Stomach smooth muscle (tissue), 2 donors: ENCODE results near the gene RHEBL1.

Experiments
- H3K27ac ChIP-seq: one replicate; pipeline ENCODE4 v1.7.0; 2013; ENCODE audit warnings: mild to moderate bottlenecking, low read length, inconsistent platforms
- H3K27me3 ChIP-seq, 2 donors: one replicate each; pipeline ENCODE4 v1.7.0; 2013; ENCODE audit warnings: low read length in 2 of 2; ENCODE audit not compliant: insufficient read depth in 2 of 2, control insufficient read depth in 1 of 2
- H3K36me3 ChIP-seq, 2 donors: one replicate each; pipeline ENCODE4 v1.7.0; 2013; ENCODE audit warnings: low read length in 2 of 2; ENCODE audit not compliant: control insufficient read depth in 2 of 2, insufficient read depth in 2 of 2
- H3K4me1 ChIP-seq: one replicate; pipeline ENCODE4 v1.7.0; 2013; ENCODE audit warnings: low read length; ENCODE audit not compliant: control insufficient read depth, insufficient read depth
- H3K4me3 ChIP-seq, 2 donors: one replicate each; pipeline ENCODE4 v1.7.0; 2013; ENCODE audit warnings: low read length in 2 of 2
- H3K9ac ChIP-seq, 2 donors: one replicate each; pipeline ENCODE4 v1.7.0; 2013; ENCODE audit warnings: low read length in 2 of 2, mild to moderate bottlenecking in 1 of 2
- H3K9me3 ChIP-seq, 2 donors: one replicate each; pipeline ENCODE4 v1.7.0; 2013; ENCODE audit warnings: low read length in 2 of 2; ENCODE audit not compliant: control insufficient read depth in 2 of 2
- donor health status: healthy.
- donor health status: Pancreatic carcinoma.

The RHEBL1 gene

GRCh38 chr12:49044660-49045059 is 25.1 kb downstream of the RHEBL1 start:
- Histone ChIP-seq H3K36me3 (peaks cover 78 to 90% of the 10 kb centered on the region in 2 donors), H3K27ac (no peak overlapping the region), H3K4me3 (no peak overlapping the region), H3K4me1 (no peaks in the 10 kb centered on the region), H3K9ac (peak overlapping the region in 1 of 2 donors; percentile 13), H3K9me3 (no peaks in the 10 kb centered on the region), H3K27me3 (no peaks in the 10 kb centered on the region)

GRCh38 chr12:49043856-49044258 is 25.9 kb downstream of the RHEBL1 start:
- no peaks in the 10 kb centered on the region for H3K4me1 ChIP-seq
- H3K9me3 ChIP-seq = no peaks in the 10 kb centered on the region
- peaks cover 78 to 86% of the 10 kb centered on the region in 2 donors for H3K36me3 ChIP-seq
- H3K27ac ChIP-seq = no peak overlapping the region
- no peak overlapping the region for H3K9ac ChIP-seq
- no peaks in the 10 kb centered on the region for H3K27me3 ChIP-seq
- no peak overlapping the region for H3K4me3 ChIP-seq

- H3K4me1 ChIP-seq = no peaks in the 10 kb centered on the region
- no peak overlapping the region for H3K9ac ChIP-seq
- peaks cover 76 to 82% of the 10 kb centered on the region in 2 donors for H3K36me3 ChIP-seq
- no peak overlapping the region for H3K4me3 ChIP-seq
- H3K27ac ChIP-seq = no peak overlapping the region
- no peaks in the 10 kb centered on the region for H3K9me3 ChIP-seq
- no peaks in the 10 kb centered on the region for H3K27me3 ChIP-seq
Measured at GRCh38 chr12:49043241-49043640, 26.5 kb downstream of the RHEBL1 start.

- no peaks in the 10 kb centered on the region for H3K27me3 ChIP-seq
- H3K9ac ChIP-seq = no peak overlapping the region
- H3K27ac ChIP-seq = no peak overlapping the region
- no peak overlapping the region for H3K4me3 ChIP-seq
- H3K9me3 ChIP-seq = no peaks in the 10 kb centered on the region
- no peaks in the 10 kb centered on the region for H3K4me1 ChIP-seq
- H3K36me3 ChIP-seq = peaks cover 77 to 82% of the 10 kb centered on the region in 2 donors
Measured at GRCh38 chr12:49041881-49042484, 27.8 kb downstream of the RHEBL1 start.

GRCh38 chr12:49041036-49041880 is 28.5 kb downstream of the RHEBL1 start:
- Histone ChIP-seq H3K9me3 (no peaks in the 10 kb centered on the region), H3K4me3 (no peak overlapping the region), H3K4me1 (no peaks in the 10 kb centered on the region), H3K27me3 (no peaks in the 10 kb centered on the region), H3K9ac (no peak overlapping the region), H3K27ac (no peak overlapping the region), H3K36me3 (peaks cover 77 to 82% of the 10 kb centered on the region in 2 donors)

GRCh38 chr12:49040364-49040855 is 29.4 kb downstream of the RHEBL1 start:
- Histone ChIP-seq H3K36me3 (peaks cover 68 to 75% of the 10 kb centered on the region in 2 donors), H3K9ac (no peak overlapping the region), H3K4me3 (no peak overlapping the region), H3K27me3 (no peaks in the 10 kb centered on the region), H3K27ac (no peak overlapping the region), H3K4me1 (no peaks in the 10 kb centered on the region), H3K9me3 (no peaks in the 10 kb centered on the region)

GRCh38 chr12:49039421-49040363 is 30.1 kb downstream of the RHEBL1 start:
- H3K27ac ChIP-seq = no peak overlapping the region
- H3K4me3 ChIP-seq = no peak overlapping the region
- H3K9ac ChIP-seq = no peak overlapping the region
- H3K9me3 ChIP-seq = no peaks in the 10 kb centered on the region
- H3K27me3 ChIP-seq = no peaks in the 10 kb centered on the region
- H3K4me1 ChIP-seq = no peaks in the 10 kb centered on the region
- H3K36me3 ChIP-seq = peaks cover 67 to 73% of the 10 kb centered on the region in 2 donors

- no peak overlapping the region for H3K9ac ChIP-seq
- no peak overlapping the region for H3K4me3 ChIP-seq
- H3K27ac ChIP-seq = no peak overlapping the region
- peaks cover 60 to 68% of the 10 kb centered on the region in 2 donors for H3K36me3 ChIP-seq
- no peaks in the 10 kb centered on the region for H3K27me3 ChIP-seq
- peaks cover 2% of the 10 kb centered on the region for H3K4me1 ChIP-seq
- H3K9me3 ChIP-seq = no peaks in the 10 kb centered on the region
Measured at GRCh38 chr12:49038291-49038955, 31.4 kb downstream of the RHEBL1 start.

GRCh38 chr12:49037947-49038237 is 31.9 kb downstream of the RHEBL1 start:
- no peak overlapping the region for H3K27ac ChIP-seq
- H3K27me3 ChIP-seq = no peaks in the 10 kb centered on the region
- peaks cover 55 to 65% of the 10 kb centered on the region in 2 donors for H3K36me3 ChIP-seq
- no peak overlapping the region for H3K4me3 ChIP-seq
- H3K4me1 ChIP-seq = peaks cover 3% of the 10 kb centered on the region
- no peak overlapping the region for H3K9ac ChIP-seq
- no peaks in the 10 kb centered on the region for H3K9me3 ChIP-seq
